GM18858 (cell line): ENCODE data around the gene CA9.

Experiments
- ATAC-seq: cut with Tn5 transposase; IDR thresholded peaks from one replicate; pipeline ENCODE4 v1.9.1; 2021; ENCODE audit not compliant: unreplicated experiment

The CA9 gene

GRCh38 chr9:35714123-35714522, 40.4 kb downstream of the CA9 start:
- no peak for ATAC-seq

DNA sequence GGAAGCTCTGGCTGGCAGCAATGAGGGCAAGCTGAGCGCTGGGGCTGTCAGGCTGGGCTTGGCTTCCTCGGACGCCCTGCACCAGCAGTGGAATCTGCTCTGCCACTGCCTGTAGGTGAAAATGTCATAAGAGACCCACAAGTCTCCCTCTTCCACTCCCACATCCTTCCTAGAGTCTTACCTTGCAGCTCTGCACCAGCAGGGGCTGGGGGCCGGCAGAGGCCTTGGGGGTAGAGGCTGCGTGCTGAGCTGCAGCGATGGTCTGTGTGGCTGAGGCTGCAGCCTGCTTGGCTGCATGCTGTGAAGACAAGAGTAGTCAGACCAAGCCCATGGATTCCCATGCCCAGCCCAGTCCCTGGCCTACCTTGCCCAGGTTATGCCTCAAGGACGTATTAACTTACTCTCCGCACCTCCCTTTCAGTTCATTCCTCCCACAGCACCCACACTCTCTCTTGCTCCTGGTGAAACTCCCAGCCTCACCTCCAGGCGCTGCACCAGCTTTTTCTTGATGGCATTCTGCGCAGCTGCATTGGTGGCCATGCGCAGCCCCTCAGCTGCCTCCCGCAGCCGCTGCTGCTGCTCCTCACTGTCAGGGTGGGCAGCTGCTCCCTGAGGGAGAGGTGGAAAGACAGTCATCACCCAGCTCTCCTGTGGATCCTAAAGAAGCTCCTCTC, 41.0 kb downstream of the CA9 start:
- ATAC-seq, result no peak

- ATAC-seq, result no peak
Measured at GRCh38 chr9:35716230-35716629, 42.5 kb downstream of the CA9 start.

- no peak for ATAC-seq
Measured at GRCh38 chr9:35717132-35717870, 43.6 kb downstream of the CA9 start.

DNA sequence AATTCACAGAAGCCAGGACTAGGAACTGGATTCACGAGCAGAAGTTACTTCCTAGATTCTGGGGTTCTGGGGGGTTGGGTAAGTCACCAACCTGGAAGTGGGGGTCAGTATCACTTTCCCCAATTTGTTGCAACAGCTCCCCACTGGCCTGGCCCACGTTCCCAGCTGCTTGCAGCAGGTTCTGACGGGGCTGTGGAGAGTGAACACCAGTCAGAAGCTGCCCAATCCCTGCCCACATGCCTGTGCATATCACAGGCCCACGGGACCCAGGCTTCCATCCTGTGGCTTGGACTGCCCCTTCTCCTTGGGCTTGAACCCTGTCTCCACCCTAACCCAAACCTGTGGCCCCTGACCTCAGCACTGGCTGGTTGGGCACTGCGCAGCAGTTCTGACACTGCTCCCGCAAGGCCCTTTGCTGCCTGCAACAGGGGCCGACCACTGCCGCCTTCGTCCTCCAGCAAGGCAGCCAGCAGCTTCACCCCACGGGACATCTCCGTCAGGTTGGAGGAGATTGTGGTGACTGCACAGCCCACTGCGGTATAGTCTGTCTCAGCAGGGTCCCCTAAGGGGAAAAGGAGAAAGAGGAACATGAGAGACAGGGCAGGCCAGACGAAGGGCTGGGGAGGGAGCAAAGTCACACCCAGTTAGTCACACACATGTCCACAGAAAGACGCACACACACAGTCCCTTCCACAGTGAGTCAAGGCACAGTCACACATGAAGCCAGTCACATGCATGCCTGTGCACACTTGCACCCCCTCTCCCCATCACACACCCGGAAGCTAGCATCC, 45.2 kb downstream of the CA9 start:
- ATAC-seq, result no peak

- ATAC-seq, result no peak
Measured at GRCh38 chr9:35719546-35719945, 45.8 kb downstream of the CA9 start.

DNA sequence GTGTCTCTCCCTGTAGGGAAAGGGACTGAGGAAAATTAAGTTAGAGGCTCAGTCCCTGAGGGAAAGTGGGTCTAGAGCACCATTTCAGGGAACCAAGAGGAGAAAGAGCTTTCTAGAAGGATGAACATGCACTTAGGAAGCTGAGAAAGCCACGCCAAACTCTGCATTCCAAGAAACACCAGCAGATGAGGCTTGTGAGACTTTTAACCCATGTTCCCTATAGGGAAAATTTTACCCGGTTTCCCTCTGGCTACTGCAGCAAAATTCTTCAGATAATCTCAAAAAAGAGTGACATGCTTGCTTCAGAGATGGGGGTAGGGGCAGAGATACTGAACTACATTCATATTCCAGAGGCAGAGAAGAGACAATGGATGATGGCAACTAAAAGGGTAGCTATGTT, 49.7 kb downstream of the CA9 start:
- ATAC-seq, result no peak

- ATAC-seq, result no peak
Measured at GRCh38 chr9:35723908-35724307, 50.2 kb downstream of the CA9 start.

GRCh38 chr9:35725362-35725761, 51.6 kb downstream of the CA9 start:
- ATAC-seq, result no peak

DNA sequence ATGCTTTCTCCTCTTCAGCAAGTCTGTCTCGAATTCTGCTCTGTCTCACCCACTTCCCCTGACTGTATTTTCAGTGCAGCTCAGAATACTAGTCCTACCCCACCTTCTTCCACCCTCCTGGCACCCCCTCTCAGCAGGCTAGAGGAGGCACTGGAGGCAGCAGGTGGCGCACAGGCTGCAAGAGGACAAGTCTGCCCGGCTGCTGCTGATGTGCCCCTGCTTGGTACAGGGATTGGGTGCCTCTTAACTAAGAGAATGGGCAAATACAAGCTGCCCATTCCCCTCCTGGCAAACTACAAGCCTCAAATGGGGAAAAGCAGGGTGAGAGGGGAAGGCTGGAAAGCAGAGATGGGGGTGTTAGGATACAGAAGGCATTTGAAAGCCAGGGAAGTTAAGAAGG, 53.2 kb downstream of the CA9 start:
- peak; percentile 34 for ATAC-seq

- no peak for ATAC-seq
Measured at GRCh38 chr9:35727676-35728040, 53.9 kb downstream of the CA9 start.

- ATAC-seq, result no peak
Measured at GRCh38 chr9:35728041-35728971, 54.6 kb downstream of the CA9 start.

DNA sequence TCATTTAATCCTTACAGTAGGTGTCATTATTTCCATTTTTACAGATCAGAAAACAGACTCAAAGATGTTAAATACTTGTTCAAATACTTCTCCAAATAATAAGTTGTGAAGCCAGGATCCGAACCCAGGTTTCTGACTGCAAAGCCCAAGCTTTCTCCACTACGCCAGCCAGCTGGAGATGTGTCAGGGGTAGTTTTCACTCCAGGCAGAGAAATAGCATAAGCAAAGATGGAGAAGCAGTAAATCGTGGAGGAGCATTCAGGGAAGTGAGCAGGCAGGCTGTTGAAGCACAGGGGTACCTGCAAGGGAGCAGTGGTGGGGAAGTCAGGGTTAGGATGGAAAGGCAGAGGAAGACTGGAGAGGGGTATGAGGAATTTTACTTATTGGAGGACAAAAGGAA, 55.4 kb downstream of the CA9 start:
- ATAC-seq, result no peak

GRCh38 chr9:35729700-35730485, 56.2 kb downstream of the CA9 start:
- ATAC-seq, result no peak

- ATAC-seq, result no peak
Measured at GRCh38 chr9:35730486-35730854, 56.7 kb downstream of the CA9 start.
